Osteocyte (in vitro differentiated cells): Measurements from ENCODE around the gene UPF2. TPM values are rescaled to one million over a fixed set of nuclear protein-coding genes. Genes with fewer than 3 reads are reported as not detected.

Experiments
- DNase-seq: peaks from one replicate; pipeline ENCODE4 v3.0.0; 2021; ENCODE audit warnings: mixed read lengths; ENCODE audit not compliant: unreplicated experiment; ENCODE audit errors: extremely low spot score
- H3K27ac Mint-ChIP-seq: one replicate; pipeline ENCODE4 v1.8.0; 2021; ENCODE audit warnings: mild to moderate bottlenecking, mixed read lengths; ENCODE audit not compliant: unreplicated experiment
- H3K27me3 Mint-ChIP-seq: one replicate; pipeline ENCODE4 v1.8.0; 2021; ENCODE audit warnings: mixed read lengths; ENCODE audit not compliant: unreplicated experiment
- H3K36me3 Mint-ChIP-seq: one replicate; pipeline ENCODE4 v1.8.0; 2021; ENCODE audit warnings: mixed read lengths; ENCODE audit not compliant: unreplicated experiment
- H3K4me1 Mint-ChIP-seq: one replicate; pipeline ENCODE4 v1.8.0; 2021; ENCODE audit warnings: mixed read lengths; ENCODE audit not compliant: unreplicated experiment
- H3K4me3 Mint-ChIP-seq: one replicate; pipeline ENCODE4 v1.8.0; 2021; ENCODE audit warnings: mild to moderate bottlenecking, moderate library complexity, mixed read lengths; ENCODE audit not compliant: unreplicated experiment
- H3K9me3 Mint-ChIP-seq: one replicate; pipeline ENCODE4 v1.8.0; 2021; ENCODE audit warnings: mixed read lengths; ENCODE audit not compliant: unreplicated experiment
- CTCF ChIP-seq: fragments of 200-600 bp; sonication (generic); IDR thresholded peaks from 2 replicates; pipeline ENCODE4 v1.5.0; 2021; ENCODE audit warnings: antibody characterized with exemption, mild to moderate bottlenecking, moderate library complexity
- total RNA-seq: library from RNA; stranded (reverse); gene quantifications from 2 replicates; pipeline ENCODE4 v1.2.1, GENCODE V29; 2021

UPF2 gene
- total RNA-seq, 1 donor from 2014 or later: 20.5 TPM

- TF ChIP-seq CTCF: no peak
Measured at GRCh38 chr10:11901454-11901832, 141.2 kb downstream of the UPF2 start.

GRCh38 chr10:11901036-11901301 lies 141.6 kb downstream of the UPF2 start:
- Mint-ChIP-seq H3K27me3 (peaks cover 3% of the 10 kb centered on the region), H3K36me3 (no peaks in the 10 kb centered on the region), H3K4me3 (no peak overlapping the region), H3K9me3 (no peaks in the 10 kb centered on the region), H3K27ac (no peak overlapping the region), H3K4me1 (peaks cover 20% of the 10 kb centered on the region)
- no peak for TF ChIP-seq CTCF
- no peak for DNase-seq

More at GRCh38 chr10:11901454-11901832, 141.2 kb downstream of the UPF2 start:
- Mint-ChIP-seq H3K27ac (no peak overlapping the region), H3K4me1 (peaks cover 20% of the 10 kb centered on the region), H3K27me3 (peaks cover 3% of the 10 kb centered on the region), H3K36me3 (no peaks in the 10 kb centered on the region), H3K4me3 (no peak overlapping the region), H3K9me3 (no peaks in the 10 kb centered on the region)
- DNase-seq: no peak

DNA sequence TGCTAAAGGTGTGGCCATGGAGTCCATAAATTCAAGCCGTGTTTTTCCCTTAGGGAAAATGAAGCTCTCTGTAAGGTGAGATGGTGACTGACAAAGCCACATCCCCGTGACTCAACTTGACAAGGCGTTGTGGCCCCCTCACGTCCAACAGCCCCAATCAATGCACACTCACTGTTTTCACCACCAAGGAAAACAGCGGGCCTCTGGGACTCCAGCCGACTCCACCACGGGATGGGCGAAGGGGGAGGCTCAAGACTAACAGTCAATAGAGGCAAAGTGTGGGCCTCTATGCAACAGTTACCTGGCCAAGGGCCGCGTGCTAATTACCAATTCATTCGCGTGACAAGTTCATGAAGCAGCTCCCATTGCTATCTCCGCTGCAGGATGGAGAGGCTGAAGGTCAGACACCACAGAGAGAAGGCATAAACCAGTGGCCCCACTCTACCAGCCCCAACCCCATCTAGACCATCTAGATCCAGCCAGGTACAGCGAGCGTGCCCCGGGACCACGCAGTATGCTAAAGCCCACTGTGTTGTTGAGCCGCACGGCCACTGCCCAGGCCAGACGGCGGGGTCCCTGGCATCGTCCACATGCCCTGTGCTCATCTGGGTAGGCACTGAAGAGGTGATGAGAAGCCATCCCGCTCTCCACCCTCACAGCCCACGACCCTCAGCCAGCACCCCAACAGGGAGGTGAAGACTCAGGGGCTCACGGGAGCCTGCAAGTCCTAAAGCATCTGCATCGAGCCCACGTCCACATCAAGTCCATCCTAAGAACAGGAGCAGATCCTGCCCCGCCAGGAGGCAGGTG lies 143.3 kb downstream of the UPF2 start:
- DNase-seq: no peak
- peaks cover 3% of the 10 kb centered on the region for H3K27me3 Mint-ChIP-seq
- no peaks in the 10 kb centered on the region for H3K36me3 Mint-ChIP-seq
- no peak overlapping the region for H3K4me3 Mint-ChIP-seq
- H3K27ac Mint-ChIP-seq: no peak overlapping the region
- H3K4me1 Mint-ChIP-seq: peaks cover 20% of the 10 kb centered on the region
- no peak for TF ChIP-seq CTCF
- H3K9me3 Mint-ChIP-seq: no peaks in the 10 kb centered on the region

DNA sequence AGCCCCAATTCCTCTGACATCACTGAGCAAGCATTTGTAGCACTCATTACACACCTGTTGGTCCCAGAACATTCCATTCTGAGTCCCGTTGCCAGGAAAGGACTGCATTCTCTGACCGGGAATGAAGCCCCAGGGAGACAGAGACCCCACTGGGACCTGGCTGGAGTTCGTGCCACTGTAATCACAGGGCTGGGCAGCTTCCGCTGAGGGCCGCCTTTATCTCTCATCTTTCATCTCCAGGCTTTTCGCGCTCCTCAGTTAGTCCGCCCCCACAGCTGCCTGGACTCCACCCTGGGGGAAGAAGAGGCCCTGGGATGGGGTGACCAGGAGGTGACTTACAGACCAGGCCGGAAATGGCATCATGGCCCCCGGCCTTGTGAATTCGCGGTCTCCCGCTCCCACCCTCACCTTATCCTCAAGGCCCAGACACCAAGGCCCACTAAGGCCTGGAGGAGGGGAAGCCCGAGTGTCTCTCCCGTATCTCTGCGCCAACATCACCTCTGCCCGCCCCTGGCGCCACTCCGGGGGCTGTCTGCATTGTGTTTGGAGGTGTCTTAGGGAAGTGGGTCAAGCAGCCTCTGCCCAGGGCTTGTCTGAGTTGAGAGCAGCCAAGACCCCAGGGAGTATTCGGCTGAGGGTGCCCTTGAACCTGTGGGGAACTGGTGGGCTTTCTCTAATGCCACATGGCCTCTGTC lies 144.1 kb downstream of the UPF2 start:
- H3K27ac Mint-ChIP-seq: no peak overlapping the region
- no peaks in the 10 kb centered on the region for H3K36me3 Mint-ChIP-seq
- no peaks in the 10 kb centered on the region for H3K9me3 Mint-ChIP-seq
- DNase-seq: no peak
- no peak for TF ChIP-seq CTCF
- H3K4me3 Mint-ChIP-seq: no peak overlapping the region
- peaks cover 3% of the 10 kb centered on the region for H3K27me3 Mint-ChIP-seq
- H3K4me1 Mint-ChIP-seq: peaks cover 20% of the 10 kb centered on the region

DNA sequence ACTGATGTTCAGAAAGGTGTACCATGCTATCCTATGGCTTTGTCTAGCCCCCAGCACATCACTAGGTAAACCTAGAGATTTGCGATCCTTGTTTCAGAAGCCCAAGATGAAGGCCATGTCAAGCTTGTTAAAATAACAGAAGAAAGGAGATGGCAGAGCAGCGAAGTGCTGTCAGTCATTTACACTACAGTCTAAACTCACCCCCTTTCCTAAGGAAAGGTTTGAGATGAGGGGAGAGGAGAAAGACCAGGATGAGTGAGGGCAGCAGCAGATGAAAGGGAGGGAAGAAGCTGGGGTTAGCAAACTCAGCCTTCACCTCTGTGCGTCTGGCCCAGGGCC lies 144.6 kb downstream of the UPF2 start:
- DNase-seq: no peak
- H3K36me3 Mint-ChIP-seq: no peaks in the 10 kb centered on the region
- no peaks in the 10 kb centered on the region for H3K9me3 Mint-ChIP-seq
- H3K27me3 Mint-ChIP-seq: peaks cover 2% of the 10 kb centered on the region
- TF ChIP-seq CTCF: no peak
- H3K27ac Mint-ChIP-seq: no peak overlapping the region
- peaks cover 20% of the 10 kb centered on the region for H3K4me1 Mint-ChIP-seq
- H3K4me3 Mint-ChIP-seq: no peak overlapping the region
